ENCODE results near the gene TCF23. TPM values are rescaled to one million over a fixed set of nuclear protein-coding genes. Genes with fewer than 3 reads are reported as not detected.

Gene TCF23
- total RNA-seq, 1 donor from 2014 or later, result not detected

DNA sequence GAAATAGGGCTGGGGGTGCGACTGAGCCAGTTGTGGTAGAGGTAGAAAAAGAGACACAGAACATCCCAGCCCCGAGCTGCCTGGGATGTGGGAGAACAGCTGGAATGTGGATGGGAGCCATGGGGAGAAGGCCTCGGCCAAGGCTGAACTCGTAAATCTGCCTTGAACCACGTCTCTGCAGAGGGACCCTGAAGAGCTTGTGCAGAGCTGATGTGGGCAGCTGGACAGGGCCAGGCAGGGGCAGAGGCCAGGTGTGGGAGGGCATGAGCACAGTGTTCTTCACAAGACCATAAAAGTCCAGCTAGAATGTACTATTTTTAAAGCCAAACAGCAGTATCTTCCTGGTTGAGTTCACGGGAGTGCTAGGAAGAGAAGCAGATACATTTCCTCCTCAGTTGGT lies 5.7 kb downstream of the TCF23 start:
- TF ChIP-seq, protein P1, sequence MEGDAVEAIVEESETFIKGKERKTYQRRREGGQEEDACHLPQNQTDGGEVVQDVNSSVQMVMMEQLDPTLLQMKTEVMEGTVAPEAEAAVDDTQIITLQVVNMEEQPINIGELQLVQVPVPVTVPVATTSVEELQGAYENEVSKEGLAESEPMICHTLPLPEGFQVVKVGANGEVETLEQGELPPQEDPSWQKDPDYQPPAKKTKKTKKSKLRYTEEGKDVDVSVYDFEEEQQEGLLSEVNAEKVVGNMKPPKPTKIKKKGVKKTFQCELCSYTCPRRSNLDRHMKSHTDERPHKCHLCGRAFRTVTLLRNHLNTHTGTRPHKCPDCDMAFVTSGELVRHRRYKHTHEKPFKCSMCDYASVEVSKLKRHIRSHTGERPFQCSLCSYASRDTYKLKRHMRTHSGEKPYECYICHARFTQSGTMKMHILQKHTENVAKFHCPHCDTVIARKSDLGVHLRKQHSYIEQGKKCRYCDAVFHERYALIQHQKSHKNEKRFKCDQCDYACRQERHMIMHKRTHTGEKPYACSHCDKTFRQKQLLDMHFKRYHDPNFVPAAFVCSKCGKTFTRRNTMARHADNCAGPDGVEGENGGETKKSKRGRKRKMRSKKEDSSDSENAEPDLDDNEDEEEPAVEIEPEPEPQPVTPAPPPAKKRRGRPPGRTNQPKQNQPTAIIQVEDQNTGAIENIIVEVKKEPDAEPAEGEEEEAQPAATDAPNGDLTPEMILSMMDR (IDR thresholded peaks at IDR 0.05; ENCODE audit: partially characterized antibody, unreplicated experiment), result no peak
- peaks cover 6% of the 10 kb centered on the region for H3K27me3 Mint-ChIP-seq (ENCODE audit: unreplicated experiment)
- DNase-seq, result no peak
- H3K36me3 Mint-ChIP-seq (ENCODE audit: unreplicated experiment), result no peaks in the 10 kb centered on the region
- no peak overlapping the region for H3K27ac Mint-ChIP-seq (ENCODE audit: unreplicated experiment)
- peaks cover 1% of the 10 kb centered on the region for H3K9me3 Mint-ChIP-seq (ENCODE audit: unreplicated experiment)
- H3K4me1 Mint-ChIP-seq (ENCODE audit: low read depth, unreplicated experiment), result no peaks in the 10 kb centered on the region
- no peak overlapping the region for H3K4me3 Mint-ChIP-seq (ENCODE audit: unreplicated experiment)

DNA sequence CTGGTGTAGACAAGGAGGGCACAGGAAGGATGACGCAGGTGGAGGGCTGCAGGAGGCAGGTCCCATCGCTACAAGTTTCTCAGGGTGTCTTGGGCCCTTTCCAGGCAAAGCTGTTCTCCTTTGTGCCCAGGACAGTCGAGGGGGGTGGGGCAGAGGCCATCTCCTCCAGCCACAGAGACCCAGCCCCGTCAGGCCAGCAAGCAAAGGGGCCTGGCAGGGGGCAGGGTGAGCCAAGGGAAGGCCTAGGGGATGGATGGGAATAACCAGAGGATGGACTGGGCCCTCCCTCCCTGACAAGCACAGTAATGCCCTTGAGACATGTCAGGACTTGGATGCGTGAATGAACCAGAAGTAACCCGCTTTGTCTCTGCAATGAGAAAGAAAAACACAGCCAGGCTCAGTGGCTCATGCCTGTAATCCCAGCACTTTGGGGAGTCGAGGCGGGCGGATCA lies 6.3 kb downstream of the TCF23 start:
- H3K36me3 Mint-ChIP-seq (ENCODE audit: unreplicated experiment), result no peaks in the 10 kb centered on the region
- no peak overlapping the region for H3K4me3 Mint-ChIP-seq (ENCODE audit: unreplicated experiment)
- peaks cover 1% of the 10 kb centered on the region for H3K9me3 Mint-ChIP-seq (ENCODE audit: unreplicated experiment)
- no peaks in the 10 kb centered on the region for H3K4me1 Mint-ChIP-seq (ENCODE audit: low read depth, unreplicated experiment)
- H3K27me3 Mint-ChIP-seq (ENCODE audit: unreplicated experiment), result peaks cover 6% of the 10 kb centered on the region
- H3K27ac Mint-ChIP-seq (ENCODE audit: unreplicated experiment), result no peak overlapping the region
- no peak for DNase-seq
- TF ChIP-seq, protein P1 (IDR thresholded peaks at IDR 0.05; ENCODE audit: partially characterized antibody, unreplicated experiment), result no peak

DNA sequence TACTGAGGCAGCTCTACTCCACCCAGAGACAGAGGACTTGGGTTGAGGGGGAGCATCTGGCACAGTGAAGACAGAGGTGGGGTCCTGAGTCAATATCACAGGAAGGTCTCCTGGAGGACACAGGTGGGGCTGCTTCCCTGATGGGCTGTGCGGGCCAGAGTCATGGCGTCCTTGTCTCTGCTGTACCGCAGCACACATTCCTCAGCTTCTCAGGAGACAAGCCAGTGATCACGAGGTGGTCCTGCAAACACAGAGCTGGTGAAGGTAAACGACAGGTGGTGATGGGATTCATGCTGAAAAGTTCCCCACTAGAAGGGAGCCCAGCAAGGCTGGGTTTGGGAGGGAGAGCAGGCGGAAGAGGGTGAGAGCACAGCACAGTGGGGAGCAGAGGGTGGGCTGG lies 9.7 kb downstream of the TCF23 start:
- no peak for DNase-seq
- Mint-ChIP-seq H3K4me3 (ENCODE audit: unreplicated experiment) (no peak overlapping the region), H3K4me1 (ENCODE audit: low read depth, unreplicated experiment) (no peaks in the 10 kb centered on the region), H3K9me3 (ENCODE audit: unreplicated experiment) (peaks cover 1% of the 10 kb centered on the region), H3K27ac (ENCODE audit: unreplicated experiment) (no peak overlapping the region), H3K27me3 (ENCODE audit: unreplicated experiment) (peaks cover 6% of the 10 kb centered on the region), H3K36me3 (ENCODE audit: unreplicated experiment) (no peaks in the 10 kb centered on the region)
- TF ChIP-seq, protein P1 (IDR thresholded peaks at IDR 0.05; ENCODE audit: partially characterized antibody, unreplicated experiment), result no peak

DNA sequence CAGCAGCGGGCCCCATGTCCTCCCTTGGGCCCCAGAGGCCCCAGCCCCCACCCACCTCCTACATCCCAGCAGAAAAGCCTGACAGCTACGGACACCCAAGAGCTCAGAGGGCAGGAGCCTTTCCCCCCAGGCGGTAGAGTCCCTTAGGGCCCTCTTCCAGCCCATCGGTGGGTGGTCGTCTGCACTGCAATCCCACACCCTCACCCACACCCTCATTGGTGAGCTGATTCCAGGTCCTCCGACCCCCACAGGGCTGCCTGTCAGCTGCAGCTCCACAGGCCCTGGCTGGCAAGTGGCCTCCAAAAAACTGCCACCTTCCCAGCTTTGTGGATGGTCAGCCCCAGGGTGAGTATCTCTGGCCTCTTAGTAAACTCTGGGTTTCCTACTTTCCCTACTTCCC lies 10.5 kb downstream of the TCF23 start:
- no peak overlapping the region for H3K27ac Mint-ChIP-seq (ENCODE audit: unreplicated experiment)
- H3K36me3 Mint-ChIP-seq (ENCODE audit: unreplicated experiment), result no peaks in the 10 kb centered on the region
- H3K4me3 Mint-ChIP-seq (ENCODE audit: unreplicated experiment), result no peak overlapping the region
- peaks cover 6% of the 10 kb centered on the region for H3K27me3 Mint-ChIP-seq (ENCODE audit: unreplicated experiment)
- TF ChIP-seq, protein P1 (IDR thresholded peaks at IDR 0.05; ENCODE audit: partially characterized antibody, unreplicated experiment), result no peak
- DNase-seq, result no peak
- H3K9me3 Mint-ChIP-seq (ENCODE audit: unreplicated experiment), result peaks cover under 1% of the 10 kb centered on the region
- H3K4me1 Mint-ChIP-seq (ENCODE audit: low read depth, unreplicated experiment), result no peaks in the 10 kb centered on the region

DNA sequence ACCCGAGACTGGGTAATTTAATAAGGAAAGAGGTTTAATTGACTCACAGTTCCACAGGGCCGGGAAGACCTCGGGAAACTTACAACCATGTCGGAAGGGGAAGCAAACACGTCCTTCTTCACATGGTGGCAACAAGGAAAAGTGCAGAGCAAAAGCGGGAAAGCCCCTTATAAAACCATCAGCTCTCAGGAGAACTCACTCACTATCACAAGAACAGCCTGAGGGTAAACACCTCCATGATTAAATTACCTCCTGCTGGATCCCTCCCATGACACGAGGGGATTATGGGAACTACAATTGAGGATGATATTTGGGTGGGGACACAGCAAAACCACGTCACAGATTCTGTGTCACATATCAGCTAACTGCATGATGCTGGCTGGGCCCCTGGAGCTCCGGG lies 11.4 kb downstream of the TCF23 start:
- H3K9me3 Mint-ChIP-seq (ENCODE audit: unreplicated experiment), result no peaks in the 10 kb centered on the region
- peaks cover 6% of the 10 kb centered on the region for H3K27me3 Mint-ChIP-seq (ENCODE audit: unreplicated experiment)
- no peaks in the 10 kb centered on the region for H3K4me1 Mint-ChIP-seq (ENCODE audit: low read depth, unreplicated experiment)
- H3K36me3 Mint-ChIP-seq (ENCODE audit: unreplicated experiment), result no peaks in the 10 kb centered on the region
- no peak for DNase-seq
- H3K4me3 Mint-ChIP-seq (ENCODE audit: unreplicated experiment), result no peak overlapping the region
- TF ChIP-seq, protein P1 (IDR thresholded peaks at IDR 0.05; ENCODE audit: partially characterized antibody, unreplicated experiment), result no peak
- no peak overlapping the region for H3K27ac Mint-ChIP-seq (ENCODE audit: unreplicated experiment)
